ENCODE results near the gene ANKRD13B. TPM values are rescaled to one million over a fixed set of nuclear protein-coding genes. Genes with fewer than 3 reads are reported as not detected.

Gene ANKRD13B
- total and polyA plus RNA-seq, 8 donors: 1.8 to 12.3 (median 4.2) TPM; not detected in 1

- Histone ChIP-seq H3K27ac (peak within 1 kb of the TSS; percentile 76 to 90 (median 85)), H3K36me3 (no peaks in the 10 kb centered on the region), H3K4me1 (peaks cover 58 to 86% (median 82%) of the 10 kb centered on the region in 4 donors), H3K27me3 (peaks cover 0 to 9% (median 0%) of the 10 kb centered on the region in 3 donors), H3K4me3 (peak within 1 kb of the TSS; percentile 78 to 89 (median 84)), H3K9me3 (no peaks in the 10 kb centered on the region)
- intact Hi-C loops (cut with DNase I; ENCODE audit: low total_unique reads): no loop called here
- DNase-seq: peak; percentile 90 to 96
- no peak for TF ChIP-seq EP300 (IDR thresholded peaks at IDR 0.05)
- TF ChIP-seq POLR2AphosphoS5 (IDR thresholded peaks at IDR 0.05): peak; percentile 51 to 76 (median 63)
- 5 to 18% (median 7%) methylated on average over 13 to 68 of the region's 70 CpGs for WGBS, 5 donors
Measured at GRCh38 chr17:29589524-29590410, 3.2 kb upstream of the ANKRD13B start, which contains the start of gene GIT1. Gene GIT1 (minus strand): TSS chr17:29589648. CDS start chr17:29589378, 270 bp downstream.

DNA sequence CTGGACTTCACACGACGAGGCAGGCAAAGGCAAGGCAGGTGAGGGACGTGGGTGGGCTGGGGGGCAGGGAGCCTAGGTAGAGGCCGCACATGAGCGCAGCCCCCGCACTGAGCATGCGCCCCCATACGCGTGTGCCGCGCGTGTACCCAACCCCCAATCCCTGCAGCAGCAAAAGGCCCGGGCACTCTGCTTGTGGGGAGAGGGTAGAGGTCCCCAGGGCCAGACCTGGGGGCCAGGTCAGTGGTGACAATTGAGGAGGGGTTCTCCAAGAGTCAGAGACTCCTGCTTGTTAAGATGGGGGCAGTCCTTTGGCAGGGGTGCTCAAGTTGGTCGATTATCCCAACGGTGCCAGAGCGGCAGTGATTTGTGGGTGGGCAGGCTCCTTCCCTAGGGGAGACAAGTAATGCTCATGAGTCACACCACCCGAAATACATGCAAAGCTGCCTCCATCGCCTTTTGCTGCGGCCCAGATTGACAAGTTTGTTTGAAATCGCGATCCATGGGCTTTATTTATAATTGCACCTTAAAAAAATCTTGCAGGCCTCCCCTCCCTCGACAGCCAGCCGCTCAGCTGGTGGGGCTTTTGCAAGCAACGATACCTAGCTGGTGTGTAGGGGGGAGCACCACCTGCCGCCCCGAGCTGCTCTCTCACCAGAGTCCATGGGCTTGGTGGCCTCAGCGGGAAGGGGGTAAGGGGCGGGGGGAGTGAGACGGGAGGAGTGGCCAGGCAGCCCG is 2.4 kb upstream of the ANKRD13B start:
- TF ChIP-seq EP300 (IDR thresholded peaks at IDR 0.05) (no peak), POLR2AphosphoS5 (IDR thresholded peaks at IDR 0.05) (no peak), CTCF (IDR thresholded peaks at IDR 0.05) (no peak), POLR2A (IDR thresholded peaks at IDR 0.05) (no peak)
- peak in 1 of 2 donors; percentile 54 for DNase-seq
- WGBS, 5 donors: 20 to 46% (median 41%) methylated on average over 17 to 30 of the region's 30 CpGs
- H3K27ac ChIP-seq: peak overlapping the region; percentile 43 to 90 (median 84)
- H3K9me3 ChIP-seq: no peaks in the 10 kb centered on the region
- intact Hi-C loops (cut with DNase I; ENCODE audit: low total_unique reads): no loop called here
- no peaks in the 10 kb centered on the region for H3K36me3 ChIP-seq
- H3K27me3 ChIP-seq: peaks cover 0 to 9% (median 0%) of the 10 kb centered on the region in 3 donors
- peak overlapping the region; percentile 26 to 85 (median 64) for H3K4me3 ChIP-seq
- H3K4me1 ChIP-seq: peaks cover 58 to 85% (median 75%) of the 10 kb centered on the region in 4 donors

DNA sequence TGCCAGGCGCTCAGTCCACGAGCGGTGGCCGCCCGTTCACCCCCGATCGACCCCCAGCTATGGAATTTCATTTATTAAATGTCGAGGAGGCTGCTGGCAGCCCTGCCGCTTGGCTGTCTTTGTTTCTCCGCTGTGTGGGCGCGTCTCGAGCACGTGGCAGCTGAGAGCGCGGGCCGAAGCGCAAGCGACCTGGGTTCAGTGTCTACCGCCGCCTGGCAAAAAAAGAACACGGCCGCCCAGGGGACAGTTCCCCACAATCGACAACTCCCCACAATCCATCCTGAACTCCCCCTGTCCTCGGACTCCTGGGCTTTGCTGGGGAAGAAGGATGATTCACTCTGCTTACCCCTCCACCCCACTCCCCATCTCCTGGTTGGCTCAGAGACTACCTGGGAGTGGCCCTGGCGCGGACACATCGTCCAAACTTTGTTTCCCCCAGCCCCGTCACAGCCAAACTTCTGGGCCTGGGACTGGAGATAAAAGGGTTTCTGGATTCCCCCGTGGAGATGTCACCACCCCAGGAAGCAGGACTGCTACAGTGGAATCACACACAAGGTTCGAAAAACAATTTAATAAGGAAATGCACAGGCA is 1.7 kb upstream of the ANKRD13B start:
- intact Hi-C loops (cut with DNase I; ENCODE audit: low total_unique reads): no loop called here
- peaks cover 0 to 9% (median 0%) of the 10 kb centered on the region in 3 donors for H3K27me3 ChIP-seq
- peak in 1 of 2 donors; percentile 85 for DNase-seq
- WGBS, 5 donors: 1 to 10% (median 5%) methylated on average over 31 of the region's 31 CpGs
- H3K4me1 ChIP-seq: peaks cover 58 to 80% (median 72%) of the 10 kb centered on the region in 4 donors
- H3K4me3 ChIP-seq: peak overlapping the region; percentile 26 to 78 (median 32)
- no peaks in the 10 kb centered on the region for H3K36me3 ChIP-seq
- TF ChIP-seq POLR2A (IDR thresholded peaks at IDR 0.05) (no peak), POLR2AphosphoS5 (IDR thresholded peaks at IDR 0.05) (no peak), EP300 (IDR thresholded peaks at IDR 0.05) (no peak), CTCF (IDR thresholded peaks at IDR 0.05) (no peak)
- H3K27ac ChIP-seq: peak overlapping the region; percentile 43 to 90 (median 84)
- no peaks in the 10 kb centered on the region for H3K9me3 ChIP-seq

DNA sequence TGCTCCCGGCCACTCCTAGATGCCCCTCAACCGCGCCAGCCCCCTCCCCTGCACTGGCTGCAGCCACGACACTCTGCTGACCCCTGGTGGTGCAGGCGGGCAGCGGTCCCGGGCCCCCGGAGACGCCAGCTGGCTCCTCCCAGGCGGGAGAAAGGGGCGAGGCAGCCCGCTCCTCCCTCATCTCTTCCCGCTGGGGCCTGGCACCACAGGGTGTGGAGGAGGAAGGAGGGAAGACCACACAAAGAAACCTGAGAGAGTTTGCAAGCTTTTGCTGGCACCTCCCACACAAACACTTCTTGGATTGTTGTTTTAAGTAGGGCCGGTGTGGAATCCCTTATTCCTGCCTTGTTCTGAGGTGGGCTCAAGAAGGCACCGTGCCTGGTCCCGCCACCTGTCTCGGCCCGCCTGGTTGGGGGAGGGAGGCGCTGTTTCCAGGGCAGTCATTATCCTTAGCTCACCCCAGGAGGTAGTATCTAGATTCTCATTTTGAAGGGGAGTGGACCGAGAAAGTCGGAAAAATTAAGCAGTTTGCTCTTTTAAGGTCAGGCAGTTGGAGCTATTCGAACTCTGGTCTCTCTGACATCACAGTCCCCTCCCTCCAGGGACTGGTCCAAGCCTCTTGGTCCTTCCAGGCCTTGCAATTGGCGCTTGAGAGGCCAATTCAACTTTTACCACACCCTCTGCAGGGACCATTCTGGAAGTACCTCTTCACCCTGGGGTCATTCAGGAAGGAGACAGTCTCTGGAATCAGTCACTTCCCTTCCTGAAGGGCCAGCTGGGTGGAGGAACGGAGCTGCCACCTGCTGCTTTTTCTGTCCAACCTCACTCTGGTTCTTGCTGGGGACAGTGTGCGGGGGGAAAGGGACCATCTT is 959 bp upstream of the ANKRD13B start:
- intact Hi-C loops (cut with DNase I; ENCODE audit: low total_unique reads): no loop called here
- TF ChIP-seq CTCF (IDR thresholded peaks at IDR 0.05) (peak in 5 of 7 experiments; percentile 88 to 97 (median 93)), POLR2A (IDR thresholded peaks at IDR 0.05) (no peak), POLR2AphosphoS5 (IDR thresholded peaks at IDR 0.05) (peak in 2 of 3 donors; percentile 45 to 79)
- Histone ChIP-seq H3K36me3 (no peaks in the 10 kb centered on the region), H3K4me3 (peak overlapping the region; percentile 26 to 78 (median 32)), H3K27me3 (peaks cover 0 to 9% (median 0%) of the 10 kb centered on the region in 3 donors), H3K27ac (peak overlapping the region; percentile 43 to 90 (median 84)), H3K4me1 (peaks cover 56 to 75% (median 65%) of the 10 kb centered on the region in 4 donors), H3K9me3 (no peaks in the 10 kb centered on the region)
- peak; percentile 89 to 96 for DNase-seq
- 7 to 9% (median 8%) methylated on average over 23 to 25 of the region's 25 CpGs for WGBS, 5 donors

Measured in stomach (tissue), 9 donors.